Inflammatory macrophage treated with lipopolysaccharide for 1 hour (primary cell): ENCODE results near the gene HRCT1.
"Not testable (repeated sequence)": the region's sequence is repeated elsewhere in the genome, so short reads cannot be mapped to it uniquely, and the experiment has no call there.

ENCODE experiments used
- DNase-seq, 2 donors: peaks; one replicate each; pipeline ENCODE4 v3.0.0-alpha.2; 2020 to 2022

The HRCT1 gene

DNA sequence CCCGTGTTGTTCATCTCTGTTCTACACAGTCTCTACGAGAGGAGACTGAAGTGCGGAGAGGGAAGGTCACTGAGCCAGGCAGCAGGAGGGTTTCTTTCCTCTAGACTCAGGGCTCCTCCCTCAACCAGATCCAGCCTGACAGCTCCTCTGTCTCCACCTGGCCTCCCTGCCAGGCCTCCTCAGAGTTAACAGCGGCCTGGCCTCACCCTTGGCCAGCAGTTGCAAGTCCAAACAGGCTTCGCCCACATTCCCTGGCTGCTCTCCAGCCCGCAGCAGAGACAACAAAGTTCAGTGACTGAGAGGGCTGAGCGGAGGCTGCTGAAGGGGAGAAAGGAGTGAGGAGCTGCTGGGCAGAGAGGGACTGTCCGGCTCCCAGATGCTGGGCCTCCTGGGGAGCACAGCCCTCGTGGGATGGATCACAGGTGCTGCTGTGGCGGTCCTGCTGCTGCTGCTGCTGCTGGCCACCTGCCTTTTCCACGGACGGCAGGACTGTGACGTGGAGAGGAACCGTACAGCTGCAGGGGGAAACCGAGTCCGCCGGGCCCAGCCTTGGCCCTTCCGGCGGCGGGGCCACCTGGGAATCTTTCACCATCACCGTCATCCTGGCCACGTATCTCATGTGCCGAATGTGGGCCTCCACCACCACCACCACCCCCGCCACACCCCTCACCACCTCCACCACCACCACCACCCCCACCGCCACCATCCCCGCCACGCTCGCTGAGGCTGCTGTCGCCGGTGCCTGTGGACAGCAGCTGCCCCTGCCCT, at the start of gene HRCT1:
Gene HRCT1, plus strand, starts transcription at position 291 of the 768 bp plus-strand sequence. Its CDS starts 86 bp downstream, at position 377.
- no peak for DNase-seq

DNA sequence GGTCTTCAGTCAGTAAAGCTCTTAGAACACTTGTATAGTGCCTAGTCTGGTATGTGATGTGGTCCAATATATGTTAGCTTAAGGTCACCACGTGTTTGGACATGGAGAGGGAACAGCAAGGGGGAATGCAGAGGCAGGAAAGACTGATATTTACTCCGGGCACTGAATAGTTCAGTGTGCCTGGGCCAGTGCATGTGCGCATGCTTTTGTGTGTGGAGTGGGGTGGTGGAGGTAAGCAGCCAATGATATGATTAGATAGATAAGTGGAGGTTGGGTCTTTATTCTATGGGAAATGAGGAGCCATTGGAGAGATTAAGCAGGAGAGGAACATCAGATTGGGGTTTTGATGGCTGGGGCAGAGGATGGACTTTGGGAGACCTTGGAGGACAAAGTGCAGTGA, 49.8 kb upstream of the HRCT1 start:
- no peak for DNase-seq

- no peak for DNase-seq
These were observed 49.1 kb upstream of the HRCT1 start for GRCh38 chr9:35856882-35857281.

DNA sequence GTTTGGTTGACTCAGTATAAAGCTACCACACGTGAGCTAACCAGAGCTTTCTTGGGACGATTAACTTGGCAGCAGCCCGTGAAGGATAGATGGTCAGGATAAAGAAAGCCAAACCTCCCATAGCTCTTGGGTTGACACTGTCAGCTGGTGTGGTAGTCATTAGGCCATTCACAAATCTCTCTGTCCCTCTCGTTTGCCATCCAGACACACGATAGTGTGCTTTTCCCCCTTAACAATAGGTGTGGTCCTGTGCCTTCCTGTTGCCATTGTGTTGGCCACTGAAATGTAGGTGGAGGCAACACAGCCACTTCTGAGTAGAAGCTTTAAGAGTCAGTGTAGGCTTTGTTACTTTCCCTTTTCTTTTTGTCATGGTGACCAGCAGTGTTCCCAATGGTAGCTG, 47.5 kb upstream of the HRCT1 start:
- no peak for DNase-seq

GRCh38 chr9:35859310-35859989, 46.6 kb upstream of the HRCT1 start:
- DNase-seq: no peak

GRCh38 chr9:35859990-35860339, 46.0 kb upstream of the HRCT1 start:
- no peak for DNase-seq

DNA sequence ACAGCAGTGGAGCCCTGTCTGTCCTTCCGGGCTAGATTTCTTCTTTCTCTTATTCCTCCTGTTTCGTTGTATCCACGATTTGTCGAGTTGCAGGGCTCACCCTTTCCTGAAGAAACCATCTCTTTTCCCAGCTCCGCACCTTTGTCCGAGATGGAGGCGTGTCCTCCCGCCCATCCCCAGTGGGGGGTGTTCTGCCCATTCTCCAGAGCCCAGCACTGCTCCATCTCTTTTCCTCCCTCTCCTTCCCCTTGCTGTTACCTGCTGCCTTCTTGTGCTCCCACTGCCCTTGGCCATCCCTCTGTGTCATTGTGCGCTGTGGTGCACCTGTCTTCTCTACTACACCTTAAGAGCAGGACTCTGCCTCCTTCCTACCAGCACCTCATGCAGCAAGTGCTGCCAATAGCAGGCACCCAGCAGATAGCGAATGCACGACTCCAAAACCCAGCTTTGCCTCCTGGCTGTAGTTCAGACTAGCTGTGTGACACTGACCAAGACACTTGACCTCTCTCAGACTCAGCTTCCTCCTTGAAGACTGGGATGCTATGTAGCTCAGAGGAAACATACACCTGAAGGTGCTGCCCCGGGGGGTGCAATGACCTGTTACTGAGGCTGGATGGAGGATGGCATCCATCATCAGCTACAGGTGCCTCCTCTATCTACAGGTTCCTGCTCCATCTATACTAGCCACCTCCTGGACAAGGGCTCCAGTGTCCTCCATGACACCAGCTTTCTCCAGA, 44.7 kb upstream of the HRCT1 start:
- DNase-seq: no peak

DNA sequence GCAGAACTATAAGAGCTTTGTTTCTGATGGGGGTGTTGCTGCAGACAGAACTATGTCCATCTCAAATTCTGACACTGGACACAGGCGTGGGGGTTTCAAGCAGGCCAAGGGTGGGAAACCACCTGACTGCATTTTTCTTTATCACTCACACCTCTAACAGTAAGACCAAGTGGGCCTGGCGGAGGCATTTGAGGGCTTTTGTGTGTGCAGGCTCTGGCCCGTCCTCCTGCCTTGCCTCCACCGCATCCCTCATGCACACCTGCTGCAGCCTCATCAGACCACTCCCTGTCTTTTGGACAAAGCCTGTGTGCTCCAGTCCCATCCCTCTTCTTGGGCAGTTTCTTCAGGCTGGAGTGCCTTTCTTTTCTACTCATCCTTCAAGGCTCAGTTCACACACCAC, 43.7 kb upstream of the HRCT1 start:
- no peak for DNase-seq

- no peak for DNase-seq
These were observed 42.4 kb upstream of the HRCT1 start for GRCh38 chr9:35863583-35863982.

DNA sequence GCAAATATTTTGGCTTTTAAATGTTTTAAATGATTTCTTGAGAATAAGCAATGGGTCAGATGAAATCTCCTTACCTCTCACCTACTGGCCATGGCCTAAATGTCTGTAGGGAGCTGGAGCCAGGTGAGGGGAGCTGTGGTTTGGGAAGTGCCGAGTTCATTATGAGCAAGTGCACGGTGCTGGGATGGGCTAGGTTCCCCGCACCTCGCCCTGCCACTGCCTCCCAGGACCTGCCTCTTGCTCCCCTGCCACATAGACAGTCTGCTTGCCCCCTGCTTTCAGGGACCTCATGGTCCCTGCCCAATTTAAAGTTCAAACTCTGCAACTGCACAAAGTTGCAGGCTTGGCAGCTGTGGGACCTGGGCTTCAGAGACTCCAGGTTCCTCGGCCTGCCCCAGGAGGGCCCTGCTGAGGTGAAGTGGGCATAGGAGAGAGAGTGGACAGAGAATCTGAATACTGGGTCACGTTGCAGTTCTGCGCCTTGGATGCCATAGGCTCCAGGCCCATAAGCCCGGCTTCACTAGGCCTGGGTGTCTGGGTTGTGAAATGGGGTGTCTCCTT, 41.2 kb upstream of the HRCT1 start:
- DNase-seq: no peak

DNA sequence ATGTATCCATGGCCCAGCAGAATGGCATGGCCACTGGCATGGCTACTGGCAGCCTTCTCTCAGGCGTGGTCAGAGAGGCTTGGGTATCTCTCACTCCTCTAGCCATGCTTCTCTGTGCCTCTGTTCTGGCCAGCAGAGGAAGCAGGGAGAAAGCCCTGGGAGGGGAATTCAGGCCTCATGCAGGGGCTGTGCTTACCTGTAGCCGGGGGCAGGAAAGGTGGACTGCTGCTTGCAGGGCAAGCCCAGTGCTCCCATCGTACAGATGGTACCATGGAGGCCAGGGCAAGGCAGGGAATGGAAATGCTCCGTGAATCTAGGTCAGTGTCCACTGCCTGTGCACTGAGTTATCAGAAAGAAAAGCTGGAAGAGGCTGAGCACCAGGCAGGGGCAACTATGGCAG, 38.5 kb upstream of the HRCT1 start:
- no peak for DNase-seq

DNA sequence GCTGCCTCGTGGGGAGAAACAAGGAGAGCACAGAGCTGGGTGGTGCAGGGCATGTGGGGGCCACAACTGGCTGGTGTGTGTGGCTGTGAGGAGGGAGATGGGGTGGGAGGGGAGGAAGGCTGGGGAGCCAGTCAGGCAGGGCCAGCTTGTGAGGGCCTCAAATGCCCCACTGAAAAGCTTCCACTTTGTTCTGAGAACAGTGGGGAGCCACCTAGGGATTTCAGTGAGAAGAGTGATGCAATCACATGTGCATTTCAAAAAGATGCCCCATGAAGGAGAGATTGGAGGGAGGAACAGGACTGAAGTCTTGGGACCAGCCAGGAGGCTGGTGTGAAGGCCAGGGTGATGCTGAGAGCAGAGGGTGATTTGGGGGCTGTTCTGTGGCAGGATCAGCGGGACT, 37.1 kb upstream of the HRCT1 start:
- no peak for DNase-seq

GRCh38 chr9:35869621-35870216, 36.3 kb upstream of the HRCT1 start:
- no peak for DNase-seq

DNA sequence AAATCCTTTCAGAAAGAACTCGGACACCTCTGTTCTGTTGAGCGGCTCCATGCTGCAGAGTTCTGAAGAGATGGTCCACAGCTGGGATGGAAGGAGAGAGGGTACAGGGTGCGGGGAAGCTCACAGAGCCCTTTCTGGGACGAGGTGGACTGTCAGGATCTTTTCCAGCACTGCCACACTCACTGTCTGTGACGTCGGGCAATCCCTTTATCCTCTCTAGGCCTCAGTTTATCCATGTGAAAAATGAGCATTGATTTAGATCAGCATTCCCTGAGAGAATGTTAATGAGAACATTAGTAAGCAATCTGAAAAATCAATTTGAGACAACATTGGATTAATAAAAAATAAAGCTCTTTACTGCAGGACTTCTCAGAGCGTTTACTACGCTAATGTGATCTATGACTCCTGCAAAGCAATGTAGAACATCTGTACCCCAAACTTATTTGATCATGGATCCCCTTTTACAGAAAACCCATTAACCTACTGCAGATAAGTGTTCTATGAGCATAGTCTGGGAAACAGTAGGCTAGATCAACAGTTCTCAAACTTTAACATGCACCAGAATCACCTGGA, 35.6 kb upstream of the HRCT1 start, which contains the start of gene OR13J1:
Gene OR13J1, minus strand, starts transcription at position 51 of the 573 bp plus-strand sequence. Its CDS starts 0 bp downstream, at position 51.
- no peak for DNase-seq

DNA sequence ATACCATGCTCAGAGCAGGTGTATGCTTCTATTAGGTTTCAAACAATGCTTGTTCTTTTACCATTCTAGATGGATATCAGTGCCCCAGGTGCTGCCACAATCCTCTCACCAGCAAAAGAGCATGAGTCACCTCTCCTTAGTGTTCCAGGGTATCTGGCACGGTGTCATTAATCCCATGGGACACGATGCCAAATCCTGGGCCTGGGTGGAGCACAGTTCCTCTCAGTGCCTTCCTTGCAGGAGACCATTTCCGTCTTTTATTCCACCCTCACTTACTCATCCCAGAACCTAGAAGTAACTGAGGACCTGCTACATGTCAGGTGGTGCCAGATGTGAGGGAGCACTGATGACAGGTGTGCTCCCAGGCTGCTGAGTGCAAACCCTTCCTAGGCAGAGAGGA, 34.5 kb upstream of the HRCT1 start:
- DNase-seq: no peak

GRCh38 chr9:35872505-35872904, 33.5 kb upstream of the HRCT1 start:
- no peak for DNase-seq

- peak; percentile 29 to 82 for DNase-seq
These were observed 23.6 kb upstream of the HRCT1 start for GRCh38 chr9:35882263-35882848.

- DNase-seq: no peak
These were observed 23.0 kb upstream of the HRCT1 start for GRCh38 chr9:35882996-35883395.

- not testable (repeated sequence) for DNase-seq
These were observed 21.1 kb upstream of the HRCT1 start for GRCh38 chr9:35884908-35885307.

DNA sequence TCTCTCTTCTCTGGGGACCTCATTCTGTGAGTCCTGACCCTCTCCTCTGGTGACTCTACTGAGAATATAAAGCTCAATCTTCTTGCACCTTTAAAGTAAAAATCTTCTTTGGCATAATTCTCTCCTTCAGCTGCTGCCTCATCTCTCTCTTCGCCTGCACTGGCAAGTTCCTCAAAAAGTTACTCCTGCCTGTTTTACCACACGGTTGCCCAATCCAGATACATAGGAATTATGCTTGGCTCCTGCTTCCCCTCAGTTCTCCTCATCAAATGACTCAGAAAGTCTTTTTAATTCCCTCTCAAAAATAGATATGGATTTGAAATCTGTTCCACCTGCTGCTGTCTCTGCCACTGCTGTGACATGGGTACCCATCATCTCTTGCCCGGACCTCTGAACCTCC, 14.4 kb upstream of the HRCT1 start:
- peak; percentile 49 to 53 for DNase-seq

DNA sequence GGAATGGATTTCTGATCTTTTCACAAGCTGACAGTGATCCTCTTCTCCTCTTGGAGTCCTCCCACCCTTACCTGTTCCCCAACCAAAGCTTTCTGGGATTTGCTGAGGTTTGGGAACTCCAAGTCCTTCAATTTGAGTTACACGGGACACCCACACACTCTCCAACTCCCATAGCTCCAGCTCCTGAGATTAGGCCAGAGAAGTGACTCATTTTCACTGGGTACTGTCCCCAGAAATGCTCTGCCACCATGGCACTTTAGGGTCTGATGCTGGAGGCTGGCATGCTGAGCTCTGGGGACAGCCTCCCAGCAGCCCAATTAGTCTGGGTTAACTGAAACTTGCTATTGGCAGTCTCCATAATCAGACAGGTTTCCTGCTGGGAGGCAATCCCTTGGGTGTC, 14.0 kb upstream of the HRCT1 start:
- DNase-seq: peak; percentile 29 to 31

- DNase-seq: no peak
These were observed 9.4 kb upstream of the HRCT1 start for GRCh38 chr9:35896570-35896969.
